Measurements from ENCODE around the gene PLCB2.

The PLCB2 gene

GRCh38 chr15:40330368-40330836, 22.7 kb upstream of the PLCB2 start:
- ATAC-seq (ENCODE audit: insufficient read depth, low read depth), result no peak
- Histone ChIP-seq H3K27me3 (ENCODE audit: insufficient read depth, low read length, poor library complexity) (no peaks in the 10 kb centered on the region), H2AFZ (ENCODE audit: low read depth, low read length) (no peak overlapping the region), H3K4me2 (ENCODE audit: insufficient read depth, low read length) (no peak overlapping the region), H3K9ac (ENCODE audit: low read depth, low read length) (no peak overlapping the region), H3K4me1 (ENCODE audit: insufficient read depth, low read length) (peaks cover 24% of the 10 kb centered on the region), H4K20me1 (ENCODE audit: insufficient read depth, low read length) (no peaks in the 10 kb centered on the region), H3K9me3 (ENCODE audit: insufficient read depth, low read length, severe bottlenecking) (no peaks in the 10 kb centered on the region), H3K4me3 (ENCODE audit: low read depth in 1 of 2, low read length in 2 of 2) (no peak overlapping the region), H3K27ac (ENCODE audit: low read length) (no peak overlapping the region), H3K79me2 (ENCODE audit: insufficient read depth, low read length) (no peaks in the 10 kb centered on the region), H3K36me3 (ENCODE audit: insufficient read depth, low read length) (peaks cover 5% of the 10 kb centered on the region; the same call in 1 of the 2 replicates)
- DNase-seq, result no peak
- no peak for TF ChIP-seq CTCF (IDR thresholded peaks at IDR 0.05; ENCODE audit: borderline replicate concordance, extremely low read depth, low read length, poor library complexity, severe bottlenecking)

GRCh38 chr15:40329804-40330203, 22.1 kb upstream of the PLCB2 start:
- H4K20me1 ChIP-seq (ENCODE audit: insufficient read depth, low read length), result no peaks in the 10 kb centered on the region
- no peaks in the 10 kb centered on the region for H3K27me3 ChIP-seq (ENCODE audit: insufficient read depth, low read length, poor library complexity)
- H3K79me2 ChIP-seq (ENCODE audit: insufficient read depth, low read length), result no peaks in the 10 kb centered on the region
- H3K36me3 ChIP-seq (ENCODE audit: insufficient read depth, low read length), result peaks cover 5% of the 10 kb centered on the region; the same call in 1 of the 2 replicates
- DNase-seq, result no peak
- no peak overlapping the region for H3K9ac ChIP-seq (ENCODE audit: low read depth, low read length)
- H3K4me3 ChIP-seq (ENCODE audit: low read depth in 1 of 2, low read length in 2 of 2), result no peak overlapping the region
- H3K27ac ChIP-seq (ENCODE audit: low read length), result no peak overlapping the region
- H3K4me1 ChIP-seq (ENCODE audit: insufficient read depth, low read length), result peaks cover 25% of the 10 kb centered on the region
- H3K9me3 ChIP-seq (ENCODE audit: insufficient read depth, low read length, severe bottlenecking), result no peaks in the 10 kb centered on the region
- H3K4me2 ChIP-seq (ENCODE audit: insufficient read depth, low read length), result no peak overlapping the region
- no peak for ATAC-seq (ENCODE audit: insufficient read depth, low read depth)
- TF ChIP-seq EZH2 (IDR thresholded peaks at IDR 0.05; ENCODE audit: borderline replicate concordance, low read depth, low read length, severe bottlenecking), result no peak
- TF ChIP-seq CTCF (IDR thresholded peaks at IDR 0.05; ENCODE audit: borderline replicate concordance, extremely low read depth, low read length, poor library complexity, severe bottlenecking), result no peak
- H2AFZ ChIP-seq (ENCODE audit: low read depth, low read length), result no peak overlapping the region

- Histone ChIP-seq H3K27me3 (ENCODE audit: insufficient read depth, low read length, poor library complexity) (no peaks in the 10 kb centered on the region), H3K4me3 (ENCODE audit: low read depth in 1 of 2, low read length in 2 of 2) (no peak overlapping the region), H3K4me1 (ENCODE audit: insufficient read depth, low read length) (peaks cover 24% of the 10 kb centered on the region), H3K9ac (ENCODE audit: low read depth, low read length) (no peak overlapping the region), H4K20me1 (ENCODE audit: insufficient read depth, low read length) (no peaks in the 10 kb centered on the region), H3K79me2 (ENCODE audit: insufficient read depth, low read length) (no peaks in the 10 kb centered on the region), H3K36me3 (ENCODE audit: insufficient read depth, low read length) (peaks cover 5% of the 10 kb centered on the region; the same call in 1 of the 2 replicates), H3K27ac (ENCODE audit: low read length) (no peak overlapping the region), H2AFZ (ENCODE audit: low read depth, low read length) (no peak overlapping the region), H3K9me3 (ENCODE audit: insufficient read depth, low read length, severe bottlenecking) (no peaks in the 10 kb centered on the region), H3K4me2 (ENCODE audit: insufficient read depth, low read length) (no peak overlapping the region)
- ATAC-seq (ENCODE audit: insufficient read depth, low read depth) (no peak), DNase-seq (no peak)
- TF ChIP-seq CTCF (IDR thresholded peaks at IDR 0.05; ENCODE audit: borderline replicate concordance, extremely low read depth, low read length, poor library complexity, severe bottlenecking) (no peak), EZH2 (IDR thresholded peaks at IDR 0.05; ENCODE audit: borderline replicate concordance, low read depth, low read length, severe bottlenecking) (no peak)
These were observed 21.0 kb upstream of the PLCB2 start for GRCh38 chr15:40328751-40329150.

GRCh38 chr15:40328176-40328575, 20.4 kb upstream of the PLCB2 start:
- no peak overlapping the region for H3K27ac ChIP-seq (ENCODE audit: low read length)
- no peaks in the 10 kb centered on the region for H4K20me1 ChIP-seq (ENCODE audit: insufficient read depth, low read length)
- no peak for DNase-seq
- TF ChIP-seq EZH2 (IDR thresholded peaks at IDR 0.05; ENCODE audit: borderline replicate concordance, low read depth, low read length, severe bottlenecking) (no peak), CTCF (IDR thresholded peaks at IDR 0.05; ENCODE audit: borderline replicate concordance, extremely low read depth, low read length, poor library complexity, severe bottlenecking) (no peak)
- peaks cover 5% of the 10 kb centered on the region; the same call in 1 of the 2 replicates for H3K36me3 ChIP-seq (ENCODE audit: insufficient read depth, low read length)
- no peaks in the 10 kb centered on the region for H3K27me3 ChIP-seq (ENCODE audit: insufficient read depth, low read length, poor library complexity)
- H3K4me3 ChIP-seq (ENCODE audit: low read depth in 1 of 2, low read length in 2 of 2), result no peak overlapping the region
- no peak for ATAC-seq (ENCODE audit: insufficient read depth, low read depth)
- no peak overlapping the region for H3K4me2 ChIP-seq (ENCODE audit: insufficient read depth, low read length)
- H3K4me1 ChIP-seq (ENCODE audit: insufficient read depth, low read length), result peaks cover 19% of the 10 kb centered on the region
- H3K9me3 ChIP-seq (ENCODE audit: insufficient read depth, low read length, severe bottlenecking), result no peaks in the 10 kb centered on the region
- no peaks in the 10 kb centered on the region for H3K79me2 ChIP-seq (ENCODE audit: insufficient read depth, low read length)
- no peak overlapping the region for H3K9ac ChIP-seq (ENCODE audit: low read depth, low read length)
- H2AFZ ChIP-seq (ENCODE audit: low read depth, low read length), result no peak overlapping the region
